ENCODE results near the gene RBM24. TPM values are rescaled to one million over a fixed set of nuclear protein-coding genes. Genes with fewer than 3 reads are reported as not detected.

RBM24 gene
- total and polyA plus RNA-seq, 2 of the 13 experiments (the other 11 are each of a cell fraction or from before 2014, with no cell fraction given): 1.5 to 14.2 TPM

DNA sequence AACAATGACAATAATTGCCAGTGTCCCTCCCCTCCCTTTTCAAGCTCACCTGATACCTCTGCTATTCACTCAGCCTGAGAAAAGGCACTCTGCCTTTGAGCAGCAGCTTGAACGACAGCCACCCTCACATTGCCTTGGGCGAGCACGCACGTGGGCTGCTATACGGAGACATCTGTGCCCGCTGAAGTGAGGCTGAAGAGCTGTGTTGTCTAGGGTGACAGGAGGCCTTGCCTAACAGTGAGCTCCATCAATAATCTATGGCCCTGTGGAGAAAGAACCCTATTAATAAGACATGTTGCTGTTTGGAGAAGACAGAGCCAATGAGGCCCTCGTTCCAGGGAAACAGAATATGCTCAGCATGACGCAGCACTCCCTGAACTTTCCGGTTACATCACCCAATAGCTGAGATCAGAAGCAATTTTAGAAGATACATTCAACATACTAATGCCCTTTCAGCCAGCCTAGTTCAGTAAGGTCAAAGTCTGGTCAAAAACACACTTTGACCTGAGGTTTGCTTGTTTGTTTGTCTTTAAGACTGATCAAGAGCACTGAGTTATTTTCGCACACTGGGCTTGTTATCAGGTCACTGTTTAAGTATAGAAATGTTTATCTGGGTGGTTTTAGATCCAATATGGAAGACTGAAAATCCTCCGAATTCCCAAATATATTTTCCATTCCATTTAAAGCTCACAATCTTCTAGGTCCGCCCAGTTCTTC is 30.6 kb downstream of the RBM24 start (continued):
- TF ChIP-seq, protein P1, sequence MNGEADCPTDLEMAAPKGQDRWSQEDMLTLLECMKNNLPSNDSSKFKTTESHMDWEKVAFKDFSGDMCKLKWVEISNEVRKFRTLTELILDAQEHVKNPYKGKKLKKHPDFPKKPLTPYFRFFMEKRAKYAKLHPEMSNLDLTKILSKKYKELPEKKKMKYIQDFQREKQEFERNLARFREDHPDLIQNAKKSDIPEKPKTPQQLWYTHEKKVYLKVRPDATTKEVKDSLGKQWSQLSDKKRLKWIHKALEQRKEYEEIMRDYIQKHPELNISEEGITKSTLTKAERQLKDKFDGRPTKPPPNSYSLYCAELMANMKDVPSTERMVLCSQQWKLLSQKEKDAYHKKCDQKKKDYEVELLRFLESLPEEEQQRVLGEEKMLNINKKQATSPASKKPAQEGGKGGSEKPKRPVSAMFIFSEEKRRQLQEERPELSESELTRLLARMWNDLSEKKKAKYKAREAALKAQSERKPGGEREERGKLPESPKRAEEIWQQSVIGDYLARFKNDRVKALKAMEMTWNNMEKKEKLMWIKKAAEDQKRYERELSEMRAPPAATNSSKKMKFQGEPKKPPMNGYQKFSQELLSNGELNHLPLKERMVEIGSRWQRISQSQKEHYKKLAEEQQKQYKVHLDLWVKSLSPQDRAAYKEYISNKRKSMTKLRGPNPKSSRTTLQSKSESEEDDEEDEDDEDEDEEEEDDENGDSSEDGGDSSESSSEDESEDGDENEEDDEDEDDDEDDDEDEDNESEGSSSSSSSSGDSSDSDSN (CRISPR knock-in tag; IDR thresholded peaks at IDR 0.05): peak; percentile 44; the same call in 1 of the 2 replicates
- TF ChIP-seq NFATC3 (CRISPR knock-in tag; IDR thresholded peaks at IDR 0.05) (peak; percentile 95; the same call in 1 of the 2 replicates), GLI4 (CRISPR knock-in tag; IDR thresholded peaks at IDR 0.05; ENCODE audit: borderline replicate concordance) (peak; percentile 83; the same call in 1 of the 2 replicates), MAZ (IDR thresholded peaks at IDR 0.05; ENCODE audit: borderline replicate concordance, low read depth, low read length) (no peak), MAZ (CRISPR knock-in tag; IDR thresholded peaks at IDR 0.05; ENCODE audit: low read depth) (peak; percentile 71), POLR2A (IDR thresholded peaks at IDR 0.05; ENCODE audit: insufficient read depth in 1 of 2, low read depth in 2 of 2, low read length in 2 of 2) (peak; percentile 49 to 72; a peak in 3 of 4 replicates), KLF6 (CRISPR knock-in tag; IDR thresholded peaks at IDR 0.05) (peak; percentile 89; the same call in 1 of the 2 replicates), HDAC1 (CRISPR knock-in tag; IDR thresholded peaks at IDR 0.05) (peak; percentile 55), RFXANK (CRISPR knock-in tag; IDR thresholded peaks at IDR 0.05) (no peak), ZNF614 (CRISPR knock-in tag; IDR thresholded peaks at IDR 0.05; ENCODE audit: borderline replicate concordance) (peak; percentile 97), ZBTB8A (CRISPR knock-in tag; IDR thresholded peaks at IDR 0.05; ENCODE audit: borderline replicate concordance, low read depth) (peak; percentile 26; the same call in 1 of the 2 replicates), REL (CRISPR knock-in tag; conservative IDR thresholded peaks at IDR 0.05) (0 out of 2 replicates have a peak, but pooled peaks have one; percentile 35), RARA (CRISPR knock-in tag; IDR thresholded peaks at IDR 0.05) (peak; percentile 99), NFKBIZ (CRISPR knock-in tag; IDR thresholded peaks at IDR 0.05) (peak; percentile 99), DNMT1 (CRISPR knock-in tag; IDR thresholded peaks at IDR 0.05) (no peak; the same call in 1 of the 2 replicates), TFAP4 (IDR thresholded peaks at IDR 0.05; ENCODE audit: borderline replicate concordance, low read depth) (no peak), ZNF790 (CRISPR knock-in tag; IDR thresholded peaks at IDR 0.05; ENCODE audit: borderline replicate concordance) (no peak; the same call in 1 of the 2 replicates), ZNF597 (CRISPR knock-in tag; IDR thresholded peaks at IDR 0.05) (no peak), ZHX1 (CRISPR knock-in tag; IDR thresholded peaks at IDR 0.05; ENCODE audit: low read depth) (peak; percentile 87), ZNF230 (CRISPR knock-in tag; IDR thresholded peaks at IDR 0.05) (peak; percentile 80)
- TF ChIP-seq, protein P2, sequence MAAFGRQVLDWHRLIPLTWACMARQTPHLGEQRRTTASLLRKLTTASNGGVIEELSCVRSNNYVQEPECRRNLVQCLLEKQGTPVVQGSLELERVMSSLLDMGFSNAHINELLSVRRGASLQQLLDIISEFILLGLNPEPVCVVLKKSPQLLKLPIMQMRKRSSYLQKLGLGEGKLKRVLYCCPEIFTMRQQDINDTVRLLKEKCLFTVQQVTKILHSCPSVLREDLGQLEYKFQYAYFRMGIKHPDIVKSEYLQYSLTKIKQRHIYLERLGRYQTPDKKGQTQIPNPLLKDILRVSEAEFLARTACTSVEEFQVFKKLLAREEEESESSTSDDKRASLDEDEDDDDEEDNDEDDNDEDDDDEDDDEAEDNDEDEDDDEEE (CRISPR knock-in tag; IDR thresholded peaks at IDR 0.05): 0 out of 2 replicates have a peak, but pooled peaks have one; percentile 40

Data from HepG2 (cell line).